ENCODE results near the gene ADNP. TPM values are rescaled to one million over a fixed set of nuclear protein-coding genes. Genes with fewer than 3 reads are reported as not detected.
A peak's percentile ranks its signal among the peaks of the same experiment; 100 is the strongest.

ADNP gene
- polyA plus RNA-seq, 3 donors = 1.4 to 16.6 (median 3.3) TPM

GRCh38 chr20:50844430-50845100 is 86.7 kb downstream of the ADNP start:
- H2AFZ ChIP-seq (ENCODE audit: insufficient read depth, low read depth, low read length, poor library complexity, severe bottlenecking) = no peak overlapping the region
- no peak overlapping the region for H3K27ac ChIP-seq (ENCODE audit: low read depth in 1 of 2, low read length in 2 of 2)
- peaks cover 0 to 4% (median 3%) of the 10 kb centered on the region in 3 donors for H3K27me3 Mint-ChIP-seq (ENCODE audit: low read depth in 3 of 3)
- H3K27ac Mint-ChIP-seq = peak overlapping the region in 1 of 7 donors; percentile 24
- TF ChIP-seq, protein P1, sequence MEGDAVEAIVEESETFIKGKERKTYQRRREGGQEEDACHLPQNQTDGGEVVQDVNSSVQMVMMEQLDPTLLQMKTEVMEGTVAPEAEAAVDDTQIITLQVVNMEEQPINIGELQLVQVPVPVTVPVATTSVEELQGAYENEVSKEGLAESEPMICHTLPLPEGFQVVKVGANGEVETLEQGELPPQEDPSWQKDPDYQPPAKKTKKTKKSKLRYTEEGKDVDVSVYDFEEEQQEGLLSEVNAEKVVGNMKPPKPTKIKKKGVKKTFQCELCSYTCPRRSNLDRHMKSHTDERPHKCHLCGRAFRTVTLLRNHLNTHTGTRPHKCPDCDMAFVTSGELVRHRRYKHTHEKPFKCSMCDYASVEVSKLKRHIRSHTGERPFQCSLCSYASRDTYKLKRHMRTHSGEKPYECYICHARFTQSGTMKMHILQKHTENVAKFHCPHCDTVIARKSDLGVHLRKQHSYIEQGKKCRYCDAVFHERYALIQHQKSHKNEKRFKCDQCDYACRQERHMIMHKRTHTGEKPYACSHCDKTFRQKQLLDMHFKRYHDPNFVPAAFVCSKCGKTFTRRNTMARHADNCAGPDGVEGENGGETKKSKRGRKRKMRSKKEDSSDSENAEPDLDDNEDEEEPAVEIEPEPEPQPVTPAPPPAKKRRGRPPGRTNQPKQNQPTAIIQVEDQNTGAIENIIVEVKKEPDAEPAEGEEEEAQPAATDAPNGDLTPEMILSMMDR (IDR thresholded peaks at IDR 0.05) = no peak
- DNase-seq = no peak
- no peak overlapping the region for H3K4me3 Mint-ChIP-seq
- H3K4me2 ChIP-seq (replicated peaks; ENCODE audit: extremely low read depth, low read length, poor library complexity, severe bottlenecking) = no peak overlapping the region
- H4K20me1 ChIP-seq (ENCODE audit: insufficient read depth, low read length) = no peaks in the 10 kb centered on the region
- no peaks in the 10 kb centered on the region for H3K36me3 ChIP-seq (replicated peaks in 1 of 2; ENCODE audit: control insufficient read depth in 1 of 2, insufficient read depth in 2 of 2, low read length in 2 of 2)
- WGBS (ENCODE audit: insufficient coverage) = 95% methylated on average over 8 of the region's 9 CpGs
- H3K36me3 Mint-ChIP-seq = peaks cover 0 to 2% of the 10 kb centered on the region in 2 donors
- H3K27me3 ChIP-seq (ENCODE audit: control insufficient read depth in 2 of 2, insufficient read depth in 2 of 2, low read length in 2 of 2) = no peaks in the 10 kb centered on the region
- no peaks in the 10 kb centered on the region for H3K9me3 Mint-ChIP-seq
- H3K9ac ChIP-seq (ENCODE audit: insufficient read depth, low read length, poor library complexity, severe bottlenecking) = no peak overlapping the region
- peaks cover 16% of the 10 kb centered on the region for H3K4me1 Mint-ChIP-seq
- H3K4me3 ChIP-seq (replicated peaks in 1 of 3; ENCODE audit: low read depth in 2 of 3, low read length in 3 of 3) = no peak overlapping the region
- intact Hi-C loops (cut with micrococcal nuclease) = no loop called here
- H3K79me2 ChIP-seq (ENCODE audit: insufficient read depth, low read length) = no peaks in the 10 kb centered on the region
- no peaks in the 10 kb centered on the region for H3K9me3 ChIP-seq (replicated peaks in 1 of 2; ENCODE audit: control insufficient read depth in 1 of 2, insufficient read depth in 1 of 2, low read length in 2 of 2)
- peaks cover 12 to 13% of the 10 kb centered on the region in 2 donors for H3K4me1 ChIP-seq (ENCODE audit: control insufficient read depth in 1 of 2, insufficient read depth in 2 of 2, low read length in 2 of 2)

- Mint-ChIP-seq H3K9me3 (no peaks in the 10 kb centered on the region), H3K27ac (peak overlapping the region in 2 of 7 donors; percentile 31 to 46), H3K4me1 (peaks cover 6% of the 10 kb centered on the region), H3K36me3 (peaks cover 0 to 2% of the 10 kb centered on the region in 2 donors), H3K4me3 (no peak overlapping the region), H3K27me3 (ENCODE audit: low read depth in 3 of 3) (peaks cover 0 to 3% (median 2%) of the 10 kb centered on the region in 3 donors)
- Histone ChIP-seq H3K4me3 (replicated peaks in 1 of 3; ENCODE audit: low read depth in 2 of 3, low read length in 3 of 3) (no peak overlapping the region), H3K27ac (ENCODE audit: low read depth in 1 of 2, low read length in 2 of 2) (no peak overlapping the region), H3K27me3 (ENCODE audit: control insufficient read depth in 2 of 2, insufficient read depth in 2 of 2, low read length in 2 of 2) (no peaks in the 10 kb centered on the region), H4K20me1 (ENCODE audit: insufficient read depth, low read length) (no peaks in the 10 kb centered on the region), H3K9ac (ENCODE audit: insufficient read depth, low read length, poor library complexity, severe bottlenecking) (no peak overlapping the region), H3K4me2 (replicated peaks; ENCODE audit: extremely low read depth, low read length, poor library complexity, severe bottlenecking) (no peak overlapping the region), H3K36me3 (replicated peaks in 1 of 2; ENCODE audit: control insufficient read depth in 1 of 2, insufficient read depth in 2 of 2, low read length in 2 of 2) (no peaks in the 10 kb centered on the region), H3K9me3 (replicated peaks in 1 of 2; ENCODE audit: control insufficient read depth in 1 of 2, insufficient read depth in 1 of 2, low read length in 2 of 2) (no peaks in the 10 kb centered on the region), H3K79me2 (ENCODE audit: insufficient read depth, low read length) (no peaks in the 10 kb centered on the region), H2AFZ (ENCODE audit: insufficient read depth, low read depth, low read length, poor library complexity, severe bottlenecking) (no peak overlapping the region), H3K4me1 (ENCODE audit: control insufficient read depth in 1 of 2, insufficient read depth in 2 of 2, low read length in 2 of 2) (peaks cover 4 to 5% of the 10 kb centered on the region in 2 donors)
- TF ChIP-seq, protein P1 (IDR thresholded peaks at IDR 0.05) = no peak
- WGBS (ENCODE audit: insufficient coverage) = 93% methylated on average over 7 of the region's 9 CpGs
- no peak for DNase-seq
- intact Hi-C loops (cut with micrococcal nuclease) = no loop called here
Measured at GRCh38 chr20:50843331-50844276, 87.6 kb downstream of the ADNP start.
